ENCODE data around the gene UBAC2. TPM values are rescaled to one million over a fixed set of nuclear protein-coding genes. Genes with fewer than 3 reads are reported as not detected.
"Not testable (repeated sequence)": the region's sequence is repeated elsewhere in the genome, so short reads cannot be mapped to it uniquely, and the experiment has no call there.

Gene UBAC2
- total and polyA plus RNA-seq, 10 donors, result 49.3 to 82.1 (median 66.2) TPM

- peak overlapping the region in 7 of 8 donors; percentile 4 to 85 (median 36) for H3K27ac ChIP-seq
- no peaks in the 10 kb centered on the region for H3K27me3 ChIP-seq (replicated peaks in 1 of 7)
- TF ChIP-seq POLR2AphosphoS5 (IDR thresholded peaks at IDR 0.05) (peak in 2 of 3 donors; percentile 49 to 61), CTCF (IDR thresholded peaks at IDR 0.05 in 8 of 11, conservative IDR thresholded peaks at IDR 0.05 in 3 of 11) (peak; percentile 71 to 91 (median 85)), POLR2A (IDR thresholded peaks at IDR 0.05) (no peak)
- peaks cover 8 to 68% (median 42%) of the 10 kb centered on the region in 6 donors for H3K4me1 ChIP-seq
- intact Hi-C loops (cut with DNase I; ENCODE audit: low total_unique reads), result loop anchor here (5.0 to 10.0 kb wide), 2 partner anchors 50 to 112 kb away; no protein-coding TSS in a partner anchor
- H3K4me3 ChIP-seq, result no peak overlapping the region
- no peaks in the 10 kb centered on the region for H3K9me3 ChIP-seq
- peak; percentile 94 for DNase-seq
- H3K36me3 ChIP-seq, result peaks cover 0 to 26% (median 7%) of the 10 kb centered on the region in 6 donors
- WGBS, 5 donors, result 57 to 59% (median 58%) methylated on average over 12 of the region's 12 CpGs
Measured at GRCh38 chr13:99386911-99387788, 186.5 kb downstream of the UBAC2 start.

GRCh38 chr13:99388334-99388923 is 187.8 kb downstream of the UBAC2 start:
- Histone ChIP-seq H3K27me3 (replicated peaks in 1 of 7) (no peaks in the 10 kb centered on the region), H3K4me3 (no peak overlapping the region), H3K27ac (peak overlapping the region in 3 of 8 donors; percentile 53 to 85 (median 60)), H3K36me3 (peaks cover 0 to 26% (median 7%) of the 10 kb centered on the region in 6 donors), H3K4me1 (peaks cover 0 to 68% (median 36%) of the 10 kb centered on the region in 6 donors), H3K9me3 (no peaks in the 10 kb centered on the region)
- 89 to 94% (median 93%) methylated on average over 14 of the region's 14 CpGs for WGBS, 5 donors
- peak in 1 of 3 donors; percentile 27 for TF ChIP-seq POLR2AphosphoS5 (IDR thresholded peaks at IDR 0.05)
- TF ChIP-seq POLR2A (IDR thresholded peaks at IDR 0.05), result no peak
- DNase-seq, result no peak
- intact Hi-C loops (cut with DNase I; ENCODE audit: low total_unique reads), result loop anchor here (5.0 to 10.0 kb wide), 2 partner anchors 49 to 114 kb away; no protein-coding TSS in a partner anchor

- not testable (repeated sequence) for DNase-seq; H3K4me3 ChIP-seq; H3K27ac ChIP-seq; H3K9me3 ChIP-seq; H3K27me3 ChIP-seq (replicated peaks in 1 of 7)
- H3K36me3 ChIP-seq, result peaks cover 0 to 26% (median 7%) of the 10 kb centered on the region in 6 donors
- WGBS, 5 donors, result 89 to 95% (median 90%) methylated on average over 6 of the region's 6 CpGs
- intact Hi-C loops (cut with DNase I; ENCODE audit: low total_unique reads), result loop anchor here (5.0 to 10.0 kb wide), 2 partner anchors 48 to 114 kb away; no protein-coding TSS in a partner anchor
- peaks cover 0 to 64% (median 31%) of the 10 kb centered on the region in 6 donors for H3K4me1 ChIP-seq
Measured at GRCh38 chr13:99389094-99389493, 188.4 kb downstream of the UBAC2 start.

- intact Hi-C loops (cut with DNase I; ENCODE audit: low total_unique reads), result loop anchor here (5.0 to 10.0 kb wide), 2 partner anchors 48 to 115 kb away; no protein-coding TSS in a partner anchor
- Histone ChIP-seq H3K4me3 (no peak overlapping the region), H3K9me3 (no peaks in the 10 kb centered on the region), H3K4me1 (peaks cover 0 to 57% (median 28%) of the 10 kb centered on the region in 6 donors), H3K27ac (no peak overlapping the region), H3K27me3 (replicated peaks in 1 of 7) (no peaks in the 10 kb centered on the region), H3K36me3 (peaks cover 0 to 23% (median 7%) of the 10 kb centered on the region in 6 donors)
- DNase-seq, result no peak
- WGBS, 5 donors, result 88 to 95% (median 95%) methylated on average over 14 to 19 of the region's 19 CpGs
- TF ChIP-seq POLR2AphosphoS5 (IDR thresholded peaks at IDR 0.05) (peak in 1 of 3 donors; percentile 23), POLR2A (IDR thresholded peaks at IDR 0.05) (no peak)
Measured at GRCh38 chr13:99389520-99390304, 189.1 kb downstream of the UBAC2 start.

- H3K4me1 ChIP-seq, result peaks cover 0 to 48% (median 24%) of the 10 kb centered on the region in 6 donors
- WGBS, 5 donors, result 81 to 94% (median 88%) methylated on average over 13 of the region's 13 CpGs
- TF ChIP-seq CTCF (IDR thresholded peaks at IDR 0.05 in 8 of 11, conservative IDR thresholded peaks at IDR 0.05 in 3 of 11) (no peak), POLR2A (IDR thresholded peaks at IDR 0.05) (no peak), POLR2AphosphoS5 (IDR thresholded peaks at IDR 0.05) (no peak)
- H3K36me3 ChIP-seq, result peaks cover 0 to 15% (median 6%) of the 10 kb centered on the region in 6 donors
- no peaks in the 10 kb centered on the region for H3K27me3 ChIP-seq (replicated peaks in 1 of 7)
- no peak for DNase-seq
- H3K27ac ChIP-seq, result no peak overlapping the region
- no peaks in the 10 kb centered on the region for H3K9me3 ChIP-seq
- no peak overlapping the region for H3K4me3 ChIP-seq
- intact Hi-C loops (cut with DNase I; ENCODE audit: low total_unique reads), result no loop called here
Measured at GRCh38 chr13:99390601-99391000, 189.9 kb downstream of the UBAC2 start.

Data from spleen (tissue), 11 donors.